ENCODE measurements around the gene CIAO2B. TPM values are rescaled to one million over a fixed set of nuclear protein-coding genes. Genes with fewer than 3 reads are reported as not detected.

Gene CIAO2B
- total RNA-seq, 1 donor from 2014 or later: 180 TPM

DNA sequence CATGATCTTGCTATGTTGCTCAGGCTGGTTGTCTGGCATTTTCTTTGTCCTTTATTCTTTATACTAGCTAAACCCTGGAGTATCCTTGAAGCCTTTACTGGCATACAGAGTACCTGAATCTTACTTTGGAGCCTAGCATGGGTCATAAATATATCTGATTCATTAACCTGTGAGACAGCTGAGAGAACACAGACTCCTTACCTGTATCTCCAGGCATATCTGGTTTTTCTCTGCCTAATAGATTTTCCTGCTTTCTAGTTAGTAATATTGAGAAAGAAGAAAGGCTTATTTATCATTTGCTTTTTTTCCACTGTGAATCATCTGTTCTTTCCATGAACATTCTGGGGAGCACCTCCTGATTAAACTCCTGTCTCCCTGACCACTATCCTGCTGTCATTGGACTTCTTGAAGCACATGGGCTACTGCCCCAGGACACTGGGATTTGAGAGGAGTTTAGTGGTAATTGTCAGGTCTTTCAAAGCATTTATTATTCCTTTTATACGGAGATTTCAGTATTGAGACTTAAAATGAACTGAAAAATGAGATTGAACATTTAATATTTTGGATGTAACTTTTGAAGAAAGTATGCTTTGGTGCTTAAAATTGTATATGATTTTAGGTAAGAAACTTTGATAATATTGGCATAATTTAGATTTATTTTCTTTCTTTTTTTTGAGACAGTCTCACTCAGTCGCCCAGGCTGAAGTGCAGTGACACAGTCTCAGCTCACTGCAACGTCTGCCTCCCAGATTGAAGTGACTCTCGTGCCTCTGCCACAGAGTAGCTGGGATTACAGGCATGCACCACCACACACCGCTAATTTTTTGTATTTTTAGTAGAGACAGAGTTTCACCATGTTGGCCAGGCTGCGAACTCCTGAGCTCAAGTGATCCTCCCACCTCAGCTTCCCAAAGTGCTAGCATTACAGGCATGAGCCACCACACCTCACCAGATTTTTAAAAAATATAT lies 45.3 kb downstream of the CIAO2B start:
- no peak for DNase-seq (ENCODE audit: low read depth, low spot score)

DNA sequence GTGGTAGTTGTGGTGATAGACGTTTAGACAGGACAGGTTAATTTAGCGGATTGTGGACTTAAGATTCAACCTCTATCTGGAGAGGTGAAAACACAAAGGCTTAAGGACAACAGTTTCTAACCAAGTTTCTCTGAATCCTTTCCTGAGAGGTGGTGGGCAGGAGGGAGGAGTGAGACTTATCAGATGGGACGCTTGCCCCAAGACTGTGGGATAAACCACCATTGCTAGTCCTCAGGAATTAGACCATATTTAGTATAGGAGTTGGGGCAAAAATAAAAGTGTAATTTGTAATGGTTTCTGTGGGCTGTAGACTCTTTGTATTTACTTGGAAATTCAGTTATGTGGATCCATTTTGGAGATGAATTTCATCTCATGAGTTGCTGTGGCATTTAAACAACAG lies 47.3 kb downstream of the CIAO2B start:
- DNase-seq (ENCODE audit: low read depth, low spot score): no peak

DNA sequence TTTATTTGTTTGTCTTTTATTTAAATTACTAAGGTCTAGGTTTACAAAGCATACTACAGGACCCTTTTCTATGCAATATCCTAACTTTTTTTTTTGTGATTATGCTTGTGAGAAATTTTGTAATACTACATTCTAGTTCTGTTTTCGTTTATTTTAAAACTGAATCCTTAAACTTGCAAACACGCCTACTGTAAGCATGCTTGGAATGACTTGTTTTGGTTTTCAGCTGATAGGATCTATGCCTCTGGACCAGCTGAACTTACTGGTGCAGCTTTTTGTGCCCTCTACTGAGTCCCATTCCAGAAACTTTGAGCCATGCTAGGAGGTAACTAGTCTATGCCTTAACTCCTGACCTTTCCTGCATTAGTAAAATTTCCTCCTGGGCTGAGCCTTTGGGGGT lies 47.9 kb downstream of the CIAO2B start:
- no peak for DNase-seq (ENCODE audit: low read depth, low spot score)

DNA sequence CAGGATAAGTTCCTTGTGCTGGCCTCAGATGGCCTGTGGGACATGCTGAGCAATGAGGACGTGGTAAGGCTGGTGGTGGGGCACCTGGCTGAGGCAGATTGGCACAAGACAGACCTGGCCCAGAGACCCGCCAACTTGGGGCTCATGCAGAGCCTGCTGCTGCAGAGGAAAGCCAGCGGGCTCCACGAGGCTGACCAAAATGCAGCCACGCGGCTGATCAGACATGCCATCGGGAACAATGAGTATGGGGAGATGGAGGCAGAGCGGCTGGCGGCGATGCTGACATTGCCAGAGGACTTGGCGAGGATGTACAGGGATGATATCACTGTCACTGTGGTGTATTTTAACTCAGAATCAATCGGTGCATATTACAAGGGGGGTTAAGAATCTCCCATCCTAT lies 48.7 kb downstream of the CIAO2B start:
- no peak for DNase-seq (ENCODE audit: low read depth, low spot score)

DNA sequence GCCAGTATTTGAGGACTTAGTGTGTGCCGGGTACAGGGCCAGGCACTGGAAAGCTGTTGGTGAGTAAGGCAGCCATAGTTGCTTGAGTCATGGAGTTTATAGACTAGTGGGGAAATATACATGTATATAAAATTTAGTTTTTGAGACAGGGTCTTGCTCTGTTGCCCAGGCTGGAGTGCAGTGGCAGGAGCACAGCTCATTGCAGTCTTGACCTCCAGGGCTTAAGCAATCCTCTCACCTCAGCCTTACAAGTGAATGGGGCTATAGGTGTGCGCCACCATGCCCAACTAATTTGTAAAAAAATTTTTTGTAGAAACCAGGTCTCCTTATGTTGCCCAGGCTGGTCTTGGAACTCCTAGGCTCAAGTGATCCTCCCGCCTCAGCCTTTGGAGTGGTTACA lies 51.5 kb downstream of the CIAO2B start:
- no peak for DNase-seq (ENCODE audit: low read depth, low spot score)

Other genes with a start within 250 kb of the CIAO2B start
- 8.5 and 12.3 TPM in 2 replicates for gene CMTM4, start 237.7 kb downstream of the CIAO2B start, total RNA-seq
- gene DYNC1LI2, start 182.8 kb downstream of the CIAO2B start, total RNA-seq: 131 and 166 TPM in 2 replicates
- 0.07 TPM in 1 of 2 replicates, not detected in the other for gene TERB1, start 132.8 kb downstream of the CIAO2B start, total RNA-seq
- gene NAE1, start 103.4 kb downstream of the CIAO2B start, total RNA-seq: 70.2 and 77.2 TPM in 2 replicates
- gene CA7, start 90.0 kb downstream of the CIAO2B start, total RNA-seq: not detected in 2 replicates
- gene PDP2, start 53.9 kb downstream of the CIAO2B start, total RNA-seq: 9.4 and 12.1 TPM in 2 replicates
- not detected in 2 replicates for gene CDH16, start 15.5 kb downstream of the CIAO2B start, total RNA-seq
- 0.59 and 0.60 TPM in 2 replicates for gene RRAD, start 8.9 kb downstream of the CIAO2B start, total RNA-seq
- gene CES2, start 1.1 kb upstream of the CIAO2B start, total RNA-seq: 16.1 and 17.1 TPM in 2 replicates
- gene CES3, start 26.9 kb upstream of the CIAO2B start, total RNA-seq: not detected in 2 replicates
- 0.59 and 0.85 TPM in 2 replicates for gene CES4A, start 54.2 kb upstream of the CIAO2B start, total RNA-seq
- gene CBFB, start 94.7 kb upstream of the CIAO2B start, total RNA-seq: 86.0 and 148 TPM in 2 replicates
- 14.2 and 18.3 TPM in 2 replicates for gene PHAF1, start 175.5 kb upstream of the CIAO2B start, total RNA-seq
- 6.0 and 6.1 TPM in 2 replicates for gene B3GNT9, start 216.6 kb upstream of the CIAO2B start, total RNA-seq
- gene TRADD, start 225.5 kb upstream of the CIAO2B start, total RNA-seq: 12.7 and 18.0 TPM in 2 replicates
- gene FBXL8, start 225.6 kb upstream of the CIAO2B start, total RNA-seq: 2.9 and 5.9 TPM in 2 replicates
- gene HSF4, start 230.3 kb upstream of the CIAO2B start, total RNA-seq: 0.13 and 0.95 TPM in 2 replicates
- gene NOL3, start 236.1 kb upstream of the CIAO2B start, total RNA-seq: 9.1 and 10.6 TPM in 2 replicates
- 11.7 and 12.8 TPM in 2 replicates for gene MATCAP1, start 249.6 kb upstream of the CIAO2B start, total RNA-seq

All from pulmonary artery endothelial cell (primary cell).